K562 (cell line): ENCODE results near the gene MYO18A. TPM values are rescaled to one million over a fixed set of nuclear protein-coding genes. Genes with fewer than 3 reads are reported as not detected.

Source experiments
- ATAC-seq: fragments of 200-7000 bp; cut with Tn5 transposase; 3 replicates; pipeline ENCODE4 v1.9.1; 2020; ENCODE audit warnings: moderate library complexity
- BruUV-seq: library from RNA; stranded (reverse); fragments of 400-500 nt; replicated peaks from 2 replicates; lab custom pipeline; 2021; lab: Mats Ljungman, UMichigan
- CTCF ChIA-PET: fragments of 300-600 bp; formaldehyde crosslinking; extraction: SDS; loops from one replicate; lab custom pipeline; 2021; ENCODE audit warnings: low intra/inter-chr PET ratio; lab: Yijun Ruan, JAX
- POLR2A ChIA-PET: fragments of 300-600, 350-650 bp; sonication (Branson Sonifier 250); formaldehyde crosslinking; extraction: SDS; loops from one replicate; lab custom pipeline; 2021; ENCODE audit warnings: antibody characterized with exemption, inconsistent platforms; lab: Yijun Ruan, JAX
- DNase-seq, 4 experiments: peaks; one replicate each; pipeline versions ENCODE4 v3.0.0 to v3.0.0-alpha.2; 2011 to 2018; ENCODE audit warnings: low spot score in 3 of 4, mixed read lengths in 3 of 4; ENCODE audit errors: extremely low read depth in 1 of 4
- FAIRE-seq: peaks from 2 replicates; lab custom pipeline; 2011; peaks lifted over from hg19 to GRCh38; lab: Jason Lieb, UNC
- H2AFZ ChIP-seq: 2 replicates; pipeline ENCODE4 v1.6.0; 2011; ENCODE audit warnings: low read depth, low read length, control low read depth, inconsistent platforms
- H3K27ac ChIP-seq: fragments of 200-600 bp; 3 replicates; pipeline ENCODE4 v1.8.0; 2011; ENCODE audit warnings: low read depth, mild to moderate bottlenecking, control low read depth, inconsistent platforms, low read length, moderate library complexity, mixed read lengths; ENCODE audit errors: extremely low read depth
- H3K27me3 ChIP-seq, 2 experiments: fragments of 300-600 bp in 1 of 2; 2 replicates in 1 of 2; 3 replicates in 1 of 2; pipeline versions ENCODE4 v1.6.0 to v1.8.0; 2011; ENCODE audit warnings: inconsistent platforms in 2 of 2, low read length in 2 of 2, mild to moderate bottlenecking in 1 of 2, mixed read lengths in 1 of 2, moderate library complexity in 1 of 2; ENCODE audit not compliant: control insufficient read depth in 2 of 2, insufficient read depth in 2 of 2
- H3K36me3 ChIP-seq: fragments of 300-600 bp; 3 replicates; pipeline ENCODE4 v1.8.0; 2011; ENCODE audit warnings: mild to moderate bottlenecking, low read length, inconsistent platforms; ENCODE audit not compliant: control insufficient read depth, insufficient read depth
- H3K4me1 ChIP-seq, 2 experiments: fragments of 200-600 bp in 1 of 2; replicated peaks in 1 of 2; 2 replicates in 1 of 2; 3 replicates in 1 of 2; pipeline versions ENCODE4 v1.5.1 to v1.8.0; 2011; ENCODE audit warnings: inconsistent platforms in 2 of 2, low read length in 2 of 2, mild to moderate bottlenecking in 1 of 2, mixed read lengths in 1 of 2, moderate library complexity in 1 of 2; ENCODE audit not compliant: control insufficient read depth in 2 of 2, insufficient read depth in 2 of 2
- H3K4me2 ChIP-seq: 2 replicates; pipeline ENCODE4 v1.6.1; 2011; ENCODE audit warnings: low read length, control low read depth, inconsistent platforms, mixed read lengths; ENCODE audit not compliant: insufficient read depth
- H3K4me3 ChIP-seq: fragments of 200-600 bp; sonication (generic), shearing (Covaris generic); 2 replicates; pipeline ENCODE4 v1.5.1; 2016; ENCODE audit warnings: control low read depth, inconsistent platforms
- H3K79me2 ChIP-seq: fragments of 200-600 bp; 3 replicates; pipeline ENCODE4 v1.8.0; 2011; ENCODE audit warnings: low read length, inconsistent platforms; ENCODE audit not compliant: control insufficient read depth, insufficient read depth
- H3K9ac ChIP-seq, 2 experiments: 2 replicates each; pipeline versions ENCODE4 v1.6.0 to v1.6.1; 2011; ENCODE audit warnings: low read depth in 2 of 2, low read length in 2 of 2, control low read depth in 1 of 2, inconsistent platforms in 1 of 2, mild to moderate bottlenecking in 1 of 2, mixed read lengths in 1 of 2; ENCODE audit not compliant: insufficient read depth in 1 of 2
- H3K9me1 ChIP-seq: one replicate; pipeline ENCODE4 v1.6.0; 2011; ENCODE audit warnings: inconsistent platforms, mild to moderate bottlenecking, low read length, moderate library complexity; ENCODE audit not compliant: control insufficient read depth, insufficient read depth
- H3K9me3 ChIP-seq: replicated peaks from 2 replicates; pipeline ENCODE4 v1.5.1; 2011; ENCODE audit warnings: low read depth, low read length, inconsistent platforms; ENCODE audit not compliant: control insufficient read depth, insufficient read depth
- H4K20me1 ChIP-seq: replicated peaks from 2 replicates; pipeline ENCODE4 v1.6.1; 2011; ENCODE audit warnings: low read length, inconsistent platforms, mixed read lengths; ENCODE audit not compliant: control insufficient read depth, insufficient read depth
- BACH1 ChIP-seq: fragments of 200-800 bp; sonication (Bioruptor generic); IDR thresholded peaks from 2 replicates; pipeline ENCODE4 v1.6.1; 2016; ENCODE audit warnings: missing genetic modification characterization, missing compliant biosample characterization
- BHLHE40 ChIP-seq: IDR thresholded peaks from 2 replicates; pipeline ENCODE4 v1.6.1; 2011; ENCODE audit warnings: low read length, improper control_type of control experiment
- CTBP1 ChIP-seq: fragments of 450-650 bp; IDR thresholded peaks from 2 replicates; pipeline ENCODE4 v1.6.1; 2016; ENCODE audit warnings: borderline replicate concordance
- MEIS2 ChIP-seq: fragments of 450-650 bp; IDR thresholded peaks from 2 replicates; pipeline ENCODE4 v1.6.1; 2014; ENCODE audit warnings: mild to moderate bottlenecking; ENCODE audit not compliant: partially characterized antibody
- NRF1 ChIP-seq, 2 experiments: fragments of 450-650 bp; IDR thresholded peaks in 1 of 2; conservative IDR thresholded peaks in 1 of 2; 2 replicates each; pipeline ENCODE4 v1.6.1; 2014; ENCODE audit warnings: mild to moderate bottlenecking in 2 of 2
- PKNOX1 ChIP-seq: fragments of 450-650 bp; IDR thresholded peaks from 2 replicates; pipeline ENCODE4 v1.6.1; 2016
- SMAD2 ChIP-seq: fragments of 150-350 bp; IDR thresholded peaks from 2 replicates; pipeline ENCODE4 v1.6.1; 2014; ENCODE audit warnings: low read depth, mild to moderate bottlenecking, low read length
- ZNF175 ChIP-seq: fragments of 200-800 bp; sonication (Bioruptor generic); IDR thresholded peaks from 2 replicates; pipeline ENCODE4 v1.6.1; 2016; ENCODE audit warnings: low read depth, mild to moderate bottlenecking, missing genetic modification characterization, missing compliant biosample characterization
- ZNF589 ChIP-seq: fragments of 200-800 bp; sonication (Bioruptor generic); IDR thresholded peaks from 2 replicates; pipeline ENCODE4 v1.6.1; 2016; ENCODE audit warnings: low read depth, missing genetic modification characterization, missing compliant biosample characterization
- ZNF766 ChIP-seq: fragments of 200-800 bp; sonication (Bioruptor generic); conservative IDR thresholded peaks from 2 replicates; pipeline ENCODE4 v1.6.1; 2016; ENCODE audit warnings: missing genetic modification characterization, missing compliant biosample characterization
- WGBS: fragments of 100-300 bp; shearing (Covaris generic); methylation state at CpG from one replicate; pipeline ENCODE4 v1.1.6; 2016; ENCODE audit warnings: low coverage, mixed read lengths; ENCODE audit not compliant: insufficient coverage; ENCODE audit errors: missing lambda C conversion rate; 5-methylcytosine and 5-hydroxymethylcytosine counted together
- in situ Hi-C: fragments of 300-500 bp; cut with MboI; formaldehyde crosslinking; loops from 4 replicates; pipeline ENCODE4 v1.15.0; 2018; ENCODE audit warnings: inconsistent platforms, mixed read lengths
- intact Hi-C: fragments of 100-400 bp; cut with micrococcal nuclease; formaldehyde crosslinking; loops from 2 replicates; pipeline ENCODE4 v1.14.2; 2022
- polyA plus RNA-seq, 8 experiments: library from polyadenylated mRNA; depleted of rRNA in 4 of 8; stranded (reverse) in 5 of 8; unstranded in 3 of 8; fragments of >200 nt; fragmentation: Nextera tagmentation in 2 of 8; fragmentation: Illumina TruSeq in 1 of 8; extraction: Ambion mirVana in 2 of 8; extraction: Trizol in 1 of 8; gene quantifications; 2 replicates each; pipeline versions ENCODE4 v1.2.1 to v1.2.3, GENCODE V29; 2011 to 2014; ENCODE audit warnings: inconsistent platforms in 1 of 8, missing spikeins in 1 of 8
- total RNA-seq, 7 experiments: library from RNA; depleted of rRNA in 6 of 7; stranded (reverse); fragments of >200 nt in 6 of 7; fragmentation: Illumina TruSeq in 2 of 7; extraction: Trizol in 2 of 7; gene quantifications; 2 replicates each; pipeline versions ENCODE4 v1.2.1 to v1.2.3, GENCODE V29; 2011 to 2021; ENCODE audit warnings: low replicate concordance in 1 of 7
- TF ChIP-seq, protein P1 (sequence below): fragments of 250-450 bp; sonication (Bioruptor Pico); IDR thresholded peaks from 2 replicates; pipeline ENCODE4 v1.4.0; 2020; ENCODE audit warnings: mild to moderate bottlenecking, moderate library complexity

Gene MYO18A
- total and polyA plus RNA-seq, 9 of the 15 experiments (the other 6 are each of a cell fraction or from before 2014, with no cell fraction given): 2.5 to 65.4 (median 17.1) TPM

DNA sequence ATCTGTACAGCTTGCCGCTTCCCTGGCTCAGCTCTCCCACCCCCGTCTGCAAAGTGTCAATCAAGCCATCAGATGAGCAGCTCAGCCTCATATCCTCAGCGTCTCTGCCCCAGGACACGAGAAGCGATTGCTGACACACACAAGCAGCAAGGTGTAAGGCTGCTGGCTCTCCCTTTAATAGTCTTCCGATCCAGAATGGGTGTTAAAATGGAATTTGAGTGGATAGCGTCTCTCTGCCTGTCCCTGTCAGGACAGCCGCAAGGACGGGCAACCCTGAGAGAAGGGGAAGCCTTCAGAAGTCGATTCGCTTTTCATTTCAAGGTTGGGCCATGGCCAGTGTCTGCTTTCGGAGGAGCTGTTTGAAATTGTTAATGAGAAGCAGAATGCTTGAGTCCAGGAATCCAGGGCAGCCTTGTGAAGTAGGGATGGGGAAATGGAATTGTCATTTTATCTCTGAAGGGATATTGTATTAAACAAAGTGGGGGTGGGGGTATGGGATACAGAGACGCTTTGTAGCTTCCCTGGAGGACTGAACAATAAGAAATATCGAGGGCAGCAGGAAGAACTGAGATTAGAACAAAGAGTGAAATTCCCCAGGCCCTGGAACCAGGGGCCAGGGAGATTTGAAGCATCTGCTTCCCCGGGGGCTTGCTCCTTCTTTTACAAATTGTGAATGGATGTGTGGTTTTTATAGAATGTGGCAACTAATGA is 142.0 kb downstream of the MYO18A start:
- peaks cover 6 to 10% of the 10 kb centered on the region in 2 experiments; a peak in 4 of 5 replicates for H3K4me1 ChIP-seq
- H3K4me2 ChIP-seq: peak overlapping the region; percentile 24
- no peaks in the 10 kb centered on the region for H3K36me3 ChIP-seq
- no peak overlapping the region for H3K9ac ChIP-seq
- H3K27ac ChIP-seq: no peak overlapping the region
- in situ Hi-C loops (no loop called here), intact Hi-C loops (no loop called here)
- no peaks in the 10 kb centered on the region for H3K79me2 ChIP-seq
- no peak overlapping the region for H2AFZ ChIP-seq
- H3K27me3 ChIP-seq: peaks cover 23 to 28% of the 10 kb centered on the region in 2 experiments; a peak in 4 of 5 replicates
- no peak overlapping the region for H3K4me3 ChIP-seq
- POLR2A ChIA-PET: interaction anchor here (0.6 to 1.5 kb wide), 5 partner anchors 8 to 90 kb away, joined by 3 to 4 read pairs (median 3); no protein-coding TSS in a partner anchor
- peak; percentile 51 for ATAC-seq
- DNase-seq: no peak
- FAIRE-seq: peak; percentile 73
- TF ChIP-seq PKNOX1 (peak; percentile 95), MEIS2 (peak; percentile 40), ZNF589 (CRISPR knock-in tag) (peak; percentile 25; the same call in 1 of the 2 replicates), CTBP1 (peak; percentile 23; the same call in 1 of the 2 replicates), BACH1 (tag) (no peak), ZNF766 (CRISPR knock-in tag) (no peak), NRF1 (conservative IDR thresholded peaks at IDR 0.05 in 1 of 2, IDR thresholded peaks at IDR 0.05 in 1 of 2) (peak in 1 of 2 experiments; percentile 23; a peak in 3 of 4 replicates), ZNF175 (peak; percentile 37; the same call in 1 of the 2 replicates), BHLHE40 (no peak), SMAD2 (no peak)
- TF ChIP-seq, protein P1, sequence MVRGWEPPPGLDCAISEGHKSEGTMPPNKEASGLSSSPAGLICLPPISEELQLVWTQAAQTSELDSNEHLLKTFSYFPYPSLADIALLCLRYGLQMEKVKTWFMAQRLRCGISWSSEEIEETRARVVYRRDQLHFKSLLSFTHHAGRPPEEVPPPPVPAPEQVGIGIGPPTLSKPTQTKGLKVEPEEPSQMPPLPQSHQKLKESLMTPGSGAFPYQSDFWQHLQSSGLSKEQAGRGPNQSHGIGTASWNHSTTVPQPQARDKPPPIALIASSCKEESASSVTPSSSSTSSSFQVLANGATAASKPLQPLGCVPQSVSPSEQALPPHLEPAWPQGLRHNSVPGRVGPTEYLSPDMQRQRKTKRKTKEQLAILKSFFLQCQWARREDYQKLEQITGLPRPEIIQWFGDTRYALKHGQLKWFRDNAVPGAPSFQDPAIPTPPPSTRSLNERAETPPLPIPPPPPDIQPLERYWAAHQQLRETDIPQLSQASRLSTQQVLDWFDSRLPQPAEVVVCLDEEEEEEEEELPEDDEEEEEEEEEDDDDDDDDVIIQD: no peak
- TF ChIP-seq, all 486 proteins: peak for 6
- WGBS: 3% methylated on average over 15 of the region's 15 CpGs
- peaks cover 1% of the 10 kb centered on the region; the same call in 1 of the 2 replicates for H3K9me3 ChIP-seq
- no peaks in the 10 kb centered on the region for H4K20me1 ChIP-seq
- CTCF ChIA-PET: no interaction called here
- no TSS peak for BruUV-seq
- H3K9me1 ChIP-seq: no peaks in the 10 kb centered on the region
